ENCODE data around the gene DDX10.
"Not testable (repeated sequence)": the region's sequence is repeated elsewhere in the genome, so short reads cannot be mapped to it uniquely, and the experiment has no call there.

Gene DDX10

GRCh38 chr11:108664730-108665525 is at the start of gene DDX10:
Gene DDX10 (plus strand): TSS chr11:108665069. CDS start chr11:108665154, 85 bp downstream.
- peak; percentile 92 for DNase-seq

- no peak for DNase-seq
Measured at GRCh38 chr11:108616549-108616948, 48.3 kb upstream of the DDX10 start.

GRCh38 chr11:108617055-108617454 is 47.8 kb upstream of the DDX10 start:
- no peak for DNase-seq

- no peak for DNase-seq
Measured at GRCh38 chr11:108618529-108618928, 46.3 kb upstream of the DDX10 start.

GRCh38 chr11:108620958-108621772 is 43.7 kb upstream of the DDX10 start:
- no peak for DNase-seq

- DNase-seq = no peak
Measured at GRCh38 chr11:108622341-108622740, 42.5 kb upstream of the DDX10 start.

- DNase-seq = no peak
Measured at GRCh38 chr11:108624196-108624925, 40.5 kb upstream of the DDX10 start.

GRCh38 chr11:108628326-108628725 is 36.5 kb upstream of the DDX10 start:
- no peak for DNase-seq

GRCh38 chr11:108628812-108629211 is 36.1 kb upstream of the DDX10 start:
- no peak for DNase-seq

- DNase-seq = no peak
Measured at GRCh38 chr11:108629274-108629673, 35.6 kb upstream of the DDX10 start.

GRCh38 chr11:108632041-108632704 is 32.7 kb upstream of the DDX10 start:
- no peak for DNase-seq

- DNase-seq = no peak
Measured at GRCh38 chr11:108635106-108635505, 29.8 kb upstream of the DDX10 start.

GRCh38 chr11:108636222-108636621 is 28.6 kb upstream of the DDX10 start:
- no peak for DNase-seq

- DNase-seq = no peak
Measured at GRCh38 chr11:108639146-108639545, 25.7 kb upstream of the DDX10 start.

- not testable (repeated sequence) for DNase-seq
Measured at GRCh38 chr11:108641752-108642151, 23.1 kb upstream of the DDX10 start.

GRCh38 chr11:108643974-108644373 is 20.9 kb upstream of the DDX10 start:
- DNase-seq = no peak

GRCh38 chr11:108645970-108646369 is 18.9 kb upstream of the DDX10 start:
- DNase-seq = no peak

- DNase-seq = no peak
Measured at GRCh38 chr11:108647387-108647700, 17.5 kb upstream of the DDX10 start.

GRCh38 chr11:108647701-108648527 is 17.0 kb upstream of the DDX10 start:
- DNase-seq = peak; percentile 51

- no peak for DNase-seq
Measured at GRCh38 chr11:108648528-108648885, 16.4 kb upstream of the DDX10 start.

GRCh38 chr11:108654100-108654499 is 10.8 kb upstream of the DDX10 start:
- not testable (repeated sequence) for DNase-seq

- DNase-seq = no peak
Measured at GRCh38 chr11:108654994-108655631, 9.8 kb upstream of the DDX10 start.
